PFSK-1 (cell line): ENCODE measurements around the gene DOP1B.

Experiments used
- POLR2AphosphoS5 ChIP-seq: IDR thresholded peaks from 2 replicates; pipeline ENCODE4 v1.6.1; 2012; ENCODE audit warnings: low read depth, mild to moderate bottlenecking, control low read depth, low read length, moderate library complexity
- REST ChIP-seq, 2 experiments: IDR thresholded peaks; 2 replicates each; pipeline versions ENCODE4 v1.6.1 to v1.8.0; 2011 to 2012; ENCODE audit warnings: low read depth in 2 of 2, low read length in 2 of 2, control low read depth in 1 of 2, inconsistent platforms in 1 of 2, mild to moderate bottlenecking in 1 of 2, moderate library complexity in 1 of 2; ENCODE audit not compliant: insufficient read depth in 1 of 2
- SIN3A ChIP-seq: IDR thresholded peaks from 2 replicates; pipeline ENCODE4 v1.6.1; 2012; ENCODE audit warnings: mild to moderate bottlenecking, low read length, moderate library complexity, borderline replicate concordance; ENCODE audit not compliant: insufficient read depth
- TAF1 ChIP-seq: IDR thresholded peaks from 2 replicates; pipeline ENCODE4 v1.6.1; 2012; ENCODE audit warnings: low read length, control low read depth, borderline replicate concordance; ENCODE audit not compliant: insufficient read depth

GRCh38 chr21:36188937-36189336 is 32.3 kb downstream of the DOP1B start:
- TF ChIP-seq REST (IDR thresholded peaks at IDR 0.05; ENCODE audit: insufficient read depth in 1 of 2, low read depth in 2 of 2, low read length in 2 of 2) (no peak), TAF1 (no peak), POLR2AphosphoS5 (no peak), SIN3A (no peak)
